SK-N-SH (cell line): ENCODE results near the gene MYO10.

Source experiments
- EP300 ChIP-seq, 2 experiments: IDR thresholded peaks; 2 replicates each; pipeline versions ENCODE4 v1.4.0 to v1.6.1; 2012; ENCODE audit warnings: borderline replicate concordance in 1 of 2, low read depth in 1 of 2, low read length in 1 of 2
- EZH2phosphoT487 ChIP-seq: fragments of 200-600 bp; sonication (generic); IDR thresholded peaks from 2 replicates; pipeline ENCODE4 v1.6.1; 2017; ENCODE audit warnings: low read depth, mixed run types, mild to moderate bottlenecking, antibody characterized with exemption, moderate library complexity, borderline replicate concordance
- FOXJ3 ChIP-seq: sonication (generic); formaldehyde crosslinking; IDR thresholded peaks from 2 replicates; pipeline ENCODE4 v1.5.1; 2020; ENCODE audit warnings: mild to moderate bottlenecking, missing genetic modification reagents
- FOXM1 ChIP-seq: IDR thresholded peaks from 2 replicates; pipeline ENCODE4 v1.4.0; 2012; ENCODE audit warnings: low read depth, mild to moderate bottlenecking
- GABPA ChIP-seq: IDR thresholded peaks from 2 replicates; pipeline ENCODE4 v1.4.0; 2012; ENCODE audit warnings: low read depth, mild to moderate bottlenecking
- NRF1 ChIP-seq: IDR thresholded peaks from 2 replicates; pipeline ENCODE4 v1.6.1; 2012; ENCODE audit warnings: low read depth, mild to moderate bottlenecking, low read length
- POLR2AphosphoS5 ChIP-seq: IDR thresholded peaks from 2 replicates; pipeline ENCODE4 v1.6.1; 2012; ENCODE audit warnings: low read depth, low read length
- RAD21 ChIP-seq: IDR thresholded peaks from 2 replicates; pipeline ENCODE4 v1.6.1; 2012; ENCODE audit warnings: mild to moderate bottlenecking, low read length
- TAF1 ChIP-seq: IDR thresholded peaks from 2 replicates; pipeline ENCODE4 v1.6.1; 2012; ENCODE audit warnings: low read depth, mild to moderate bottlenecking, low read length, moderate library complexity, borderline replicate concordance
- TEAD4 ChIP-seq: IDR thresholded peaks from 2 replicates; pipeline ENCODE4 v1.4.0; 2012; ENCODE audit warnings: mild to moderate bottlenecking, borderline replicate concordance; ENCODE audit not compliant: insufficient read depth
- TF ChIP-seq, protein P1 (sequence below): fragments of 200-600 bp; sonication (generic); IDR thresholded peaks from 2 replicates; pipeline ENCODE4 v1.6.1; 2017; ENCODE audit warnings: antibody characterized with exemption, mild to moderate bottlenecking, moderate library complexity
- TF ChIP-seq, protein P2 (sequence below): fragments of 150-350 bp; IDR thresholded peaks from 2 replicates; pipeline ENCODE4 v1.6.1; 2017; ENCODE audit warnings: antibody characterized with exemption, low read length, low read depth, borderline replicate concordance
- TF ChIP-seq, protein P3 (sequence below): IDR thresholded peaks from 2 replicates; pipeline ENCODE4 v1.6.1; 2012; ENCODE audit warnings: mild to moderate bottlenecking, low read depth, low read length, moderate library complexity

DNA sequence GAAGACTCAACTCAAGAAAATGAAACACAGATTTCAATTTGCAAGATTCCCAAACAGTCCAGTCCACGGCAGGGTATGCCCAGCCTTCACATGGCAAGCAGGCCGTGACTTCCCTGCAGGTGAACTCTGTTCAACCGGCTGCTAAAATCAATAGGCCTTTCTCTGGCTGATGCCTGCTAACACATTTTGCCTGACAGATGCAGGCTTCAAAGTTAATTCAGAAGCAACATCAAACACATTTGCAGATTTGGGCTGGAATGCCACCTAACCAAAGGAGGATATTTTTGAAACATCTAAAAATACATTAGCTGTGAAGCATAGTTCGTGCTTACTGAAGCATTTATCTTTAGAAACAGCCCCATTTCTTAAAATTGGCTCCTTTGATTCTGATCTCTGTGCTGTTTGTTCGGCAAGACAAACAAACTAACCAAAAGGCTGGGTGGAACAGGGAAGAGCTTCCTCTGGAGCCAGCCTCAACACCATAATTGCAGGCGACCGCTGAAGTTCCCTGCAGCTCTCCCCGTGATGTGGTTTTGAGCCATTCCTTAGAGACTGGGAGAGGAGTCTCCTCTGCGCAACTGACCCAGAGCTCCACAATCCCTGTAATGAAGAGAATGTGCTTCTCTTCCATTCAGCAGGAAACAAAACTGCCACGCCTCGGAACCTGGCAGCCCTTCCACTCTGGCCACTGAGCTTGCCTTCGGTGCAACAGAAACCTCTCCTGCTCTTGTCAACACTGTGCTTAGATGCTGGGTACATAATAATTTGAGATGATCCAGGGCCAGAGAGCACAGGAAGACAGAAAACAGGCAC, 126.5 kb downstream of the MYO10 start:
- TF ChIP-seq POLR2AphosphoS5: no peak
- TF ChIP-seq, protein P1, sequence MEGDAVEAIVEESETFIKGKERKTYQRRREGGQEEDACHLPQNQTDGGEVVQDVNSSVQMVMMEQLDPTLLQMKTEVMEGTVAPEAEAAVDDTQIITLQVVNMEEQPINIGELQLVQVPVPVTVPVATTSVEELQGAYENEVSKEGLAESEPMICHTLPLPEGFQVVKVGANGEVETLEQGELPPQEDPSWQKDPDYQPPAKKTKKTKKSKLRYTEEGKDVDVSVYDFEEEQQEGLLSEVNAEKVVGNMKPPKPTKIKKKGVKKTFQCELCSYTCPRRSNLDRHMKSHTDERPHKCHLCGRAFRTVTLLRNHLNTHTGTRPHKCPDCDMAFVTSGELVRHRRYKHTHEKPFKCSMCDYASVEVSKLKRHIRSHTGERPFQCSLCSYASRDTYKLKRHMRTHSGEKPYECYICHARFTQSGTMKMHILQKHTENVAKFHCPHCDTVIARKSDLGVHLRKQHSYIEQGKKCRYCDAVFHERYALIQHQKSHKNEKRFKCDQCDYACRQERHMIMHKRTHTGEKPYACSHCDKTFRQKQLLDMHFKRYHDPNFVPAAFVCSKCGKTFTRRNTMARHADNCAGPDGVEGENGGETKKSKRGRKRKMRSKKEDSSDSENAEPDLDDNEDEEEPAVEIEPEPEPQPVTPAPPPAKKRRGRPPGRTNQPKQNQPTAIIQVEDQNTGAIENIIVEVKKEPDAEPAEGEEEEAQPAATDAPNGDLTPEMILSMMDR: no peak
- TF ChIP-seq FOXJ3: no peak
- TF ChIP-seq FOXM1: no peak
- no peak for TF ChIP-seq TAF1
- TF ChIP-seq RAD21: no peak
- TF ChIP-seq GABPA: no peak
- TF ChIP-seq NRF1: no peak
- TF ChIP-seq, protein P2, sequence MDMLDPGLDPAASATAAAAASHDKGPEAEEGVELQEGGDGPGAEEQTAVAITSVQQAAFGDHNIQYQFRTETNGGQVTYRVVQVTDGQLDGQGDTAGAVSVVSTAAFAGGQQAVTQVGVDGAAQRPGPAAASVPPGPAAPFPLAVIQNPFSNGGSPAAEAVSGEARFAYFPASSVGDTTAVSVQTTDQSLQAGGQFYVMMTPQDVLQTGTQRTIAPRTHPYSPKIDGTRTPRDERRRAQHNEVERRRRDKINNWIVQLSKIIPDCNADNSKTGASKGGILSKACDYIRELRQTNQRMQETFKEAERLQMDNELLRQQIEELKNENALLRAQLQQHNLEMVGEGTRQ: no peak
- TF ChIP-seq, protein P3, sequence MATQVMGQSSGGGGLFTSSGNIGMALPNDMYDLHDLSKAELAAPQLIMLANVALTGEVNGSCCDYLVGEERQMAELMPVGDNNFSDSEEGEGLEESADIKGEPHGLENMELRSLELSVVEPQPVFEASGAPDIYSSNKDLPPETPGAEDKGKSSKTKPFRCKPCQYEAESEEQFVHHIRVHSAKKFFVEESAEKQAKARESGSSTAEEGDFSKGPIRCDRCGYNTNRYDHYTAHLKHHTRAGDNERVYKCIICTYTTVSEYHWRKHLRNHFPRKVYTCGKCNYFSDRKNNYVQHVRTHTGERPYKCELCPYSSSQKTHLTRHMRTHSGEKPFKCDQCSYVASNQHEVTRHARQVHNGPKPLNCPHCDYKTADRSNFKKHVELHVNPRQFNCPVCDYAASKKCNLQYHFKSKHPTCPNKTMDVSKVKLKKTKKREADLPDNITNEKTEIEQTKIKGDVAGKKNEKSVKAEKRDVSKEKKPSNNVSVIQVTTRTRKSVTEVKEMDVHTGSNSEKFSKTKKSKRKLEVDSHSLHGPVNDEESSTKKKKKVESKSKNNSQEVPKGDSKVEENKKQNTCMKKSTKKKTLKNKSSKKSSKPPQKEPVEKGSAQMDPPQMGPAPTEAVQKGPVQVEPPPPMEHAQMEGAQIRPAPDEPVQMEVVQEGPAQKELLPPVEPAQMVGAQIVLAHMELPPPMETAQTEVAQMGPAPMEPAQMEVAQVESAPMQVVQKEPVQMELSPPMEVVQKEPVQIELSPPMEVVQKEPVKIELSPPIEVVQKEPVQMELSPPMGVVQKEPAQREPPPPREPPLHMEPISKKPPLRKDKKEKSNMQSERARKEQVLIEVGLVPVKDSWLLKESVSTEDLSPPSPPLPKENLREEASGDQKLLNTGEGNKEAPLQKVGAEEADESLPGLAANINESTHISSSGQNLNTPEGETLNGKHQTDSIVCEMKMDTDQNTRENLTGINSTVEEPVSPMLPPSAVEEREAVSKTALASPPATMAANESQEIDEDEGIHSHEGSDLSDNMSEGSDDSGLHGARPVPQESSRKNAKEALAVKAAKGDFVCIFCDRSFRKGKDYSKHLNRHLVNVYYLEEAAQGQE: no peak
- no peak for TF ChIP-seq EZH2phosphoT487
- TF ChIP-seq EP300 (IDR thresholded peaks at IDR 0.05; ENCODE audit: borderline replicate concordance in 1 of 2, low read depth in 1 of 2, low read length in 1 of 2): no peak
- TF ChIP-seq TEAD4: no peak
